ENCODE data around the gene DNAH14.
"Not testable (repeated sequence)": the region's sequence is repeated elsewhere in the genome, so short reads cannot be mapped to it uniquely, and the experiment has no call there.

Gene DNAH14

DNA sequence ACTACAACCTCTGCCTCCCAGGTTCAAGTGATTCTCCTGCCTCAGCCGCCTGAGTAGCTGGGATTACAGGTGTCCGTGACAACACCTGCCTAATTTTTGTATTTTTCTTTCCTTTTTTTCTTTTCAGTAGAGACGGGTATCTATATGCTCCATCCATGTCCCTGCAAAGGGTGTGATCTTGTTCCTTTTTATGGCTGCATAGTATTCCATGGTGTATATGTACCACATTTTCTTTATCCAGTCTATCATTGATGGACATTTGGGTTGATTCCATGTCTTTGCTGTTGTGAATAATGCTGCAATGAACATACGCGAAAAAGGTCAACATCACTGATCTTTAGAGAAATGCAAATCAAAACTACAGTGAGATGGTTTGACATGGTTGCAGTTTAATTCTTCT is 62.1 kb downstream of the DNAH14 start:
- not testable (repeated sequence) for DNase-seq (ENCODE audit: low read depth in 2 of 3, low spot score in 1 of 3)

DNA sequence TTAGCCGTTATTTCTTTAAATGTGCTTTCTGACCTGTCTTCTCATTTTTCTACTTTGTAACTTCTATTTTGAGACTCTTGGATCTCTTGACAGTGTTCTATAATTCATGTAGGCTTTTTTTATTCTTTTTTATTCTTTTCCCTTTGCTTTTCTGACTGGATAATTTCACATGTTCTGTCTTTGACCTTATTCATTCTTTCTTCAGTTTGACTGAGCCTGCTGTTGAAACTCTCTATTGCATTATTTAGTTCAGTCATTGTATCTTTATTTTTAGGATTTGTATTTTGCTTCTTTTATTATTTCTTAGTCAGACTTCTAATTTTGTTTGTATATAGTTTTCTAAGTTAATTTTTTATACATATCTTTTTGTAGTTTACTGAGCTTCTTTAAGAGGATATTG is 66.1 kb downstream of the DNAH14 start:
- DNase-seq (ENCODE audit: low read depth in 2 of 3, low spot score in 1 of 3), result no peak

DNA sequence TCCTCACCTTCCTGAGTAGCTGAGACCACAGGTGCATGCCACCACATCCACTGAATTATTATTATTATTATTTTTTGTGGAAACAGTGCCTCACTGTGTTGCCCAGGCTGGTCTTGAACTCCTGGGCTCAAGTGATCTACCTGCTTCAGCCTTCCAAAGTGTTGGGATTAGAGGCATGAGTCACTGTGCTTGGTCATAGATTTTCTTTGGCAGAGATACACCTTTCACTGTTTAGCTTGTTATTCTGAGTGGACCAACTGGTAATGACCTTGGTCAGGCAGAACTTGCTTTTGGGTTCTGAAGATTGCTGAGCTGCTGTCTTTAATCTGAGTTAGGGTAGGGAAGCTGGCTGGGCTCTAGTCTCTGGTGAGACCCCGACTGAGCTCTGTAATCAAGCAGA is 66.8 kb downstream of the DNAH14 start:
- DNase-seq (ENCODE audit: low read depth in 2 of 3, low spot score in 1 of 3), result no peak

DNA sequence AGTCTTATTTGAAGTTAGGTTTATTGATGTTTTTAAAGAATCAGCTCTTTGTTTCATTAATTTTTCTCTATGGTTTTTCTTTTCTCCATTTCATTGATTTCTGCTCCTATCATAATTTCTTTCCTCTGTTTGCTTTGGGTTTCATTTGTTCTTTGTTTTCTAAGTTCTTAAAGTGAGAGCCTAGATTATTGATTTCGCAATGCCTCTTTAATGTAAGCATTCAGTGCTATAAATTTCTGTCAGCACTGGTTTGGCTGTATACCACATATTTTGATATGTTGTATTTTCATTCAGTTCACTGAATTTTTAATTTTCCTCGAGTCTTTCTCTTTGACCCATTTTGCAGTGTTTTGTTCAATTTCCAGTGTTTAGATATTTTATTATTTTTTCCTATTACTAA is 68.7 kb downstream of the DNAH14 start:
- DNase-seq (ENCODE audit: low read depth in 2 of 3, low spot score in 1 of 3), result no peak

DNA sequence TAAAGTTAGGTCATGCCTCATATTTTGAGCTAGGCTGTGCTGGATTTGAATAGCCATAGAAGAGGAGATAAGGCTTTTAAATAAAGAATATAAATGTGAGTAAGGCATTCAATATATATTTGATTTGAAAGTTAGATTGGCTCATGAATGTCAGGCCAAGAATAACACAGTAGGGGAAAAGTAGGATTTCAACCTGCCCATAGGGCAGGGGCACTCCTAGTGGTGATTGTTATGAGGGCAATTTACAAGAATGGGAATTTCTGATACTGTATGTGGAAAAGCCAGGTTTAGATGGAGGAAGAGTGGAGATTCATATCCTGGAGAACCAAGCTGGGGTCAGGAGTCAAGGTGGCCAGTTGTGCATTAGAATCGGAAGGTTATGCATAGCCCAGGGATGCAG is 74.9 kb downstream of the DNAH14 start:
- no peak for DNase-seq (ENCODE audit: low read depth in 2 of 3, low spot score in 1 of 3)

DNA sequence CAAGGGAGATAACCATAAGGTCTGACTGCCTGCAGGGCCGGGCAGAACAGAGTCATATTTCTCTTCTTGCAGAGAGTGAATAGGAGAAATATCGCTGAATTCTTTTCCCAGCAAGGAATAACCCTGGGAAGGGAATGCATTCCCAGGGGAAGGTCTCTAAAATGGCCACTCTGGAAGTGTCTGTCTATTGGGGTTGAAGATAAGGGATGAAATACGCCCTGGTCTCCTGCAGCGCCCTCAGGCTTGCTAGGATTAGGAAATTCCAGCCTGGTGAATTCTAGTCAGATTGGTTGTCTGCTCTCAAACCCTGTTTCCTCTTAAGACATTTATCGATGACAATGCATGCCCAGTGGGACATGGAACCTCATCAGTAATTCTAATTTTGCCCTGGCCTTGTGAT is 76.9 kb downstream of the DNAH14 start:
- DNase-seq (ENCODE audit: low read depth in 2 of 3, low spot score in 1 of 3), result not testable (repeated sequence)

DNA sequence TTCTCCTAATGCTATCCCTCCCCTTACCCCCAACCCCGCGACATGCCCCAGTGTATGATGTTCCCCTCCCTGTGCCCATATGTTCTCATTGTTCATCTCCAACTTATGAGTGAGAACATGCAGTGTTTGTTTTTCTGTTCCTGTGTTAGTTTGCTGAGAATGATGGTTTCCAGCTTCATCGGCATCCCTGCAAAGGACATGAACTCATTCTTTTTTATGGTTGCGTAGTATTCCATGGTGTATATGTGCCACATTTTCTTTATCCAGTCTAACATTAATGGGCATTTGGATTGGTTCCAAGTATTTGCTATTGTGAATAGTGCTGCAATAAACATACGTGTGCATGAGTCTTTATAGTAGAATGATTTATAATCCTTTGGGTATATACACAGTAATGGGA is 78.6 kb downstream of the DNAH14 start:
- DNase-seq (ENCODE audit: low read depth in 2 of 3, low spot score in 1 of 3), result not testable (repeated sequence)

DNA sequence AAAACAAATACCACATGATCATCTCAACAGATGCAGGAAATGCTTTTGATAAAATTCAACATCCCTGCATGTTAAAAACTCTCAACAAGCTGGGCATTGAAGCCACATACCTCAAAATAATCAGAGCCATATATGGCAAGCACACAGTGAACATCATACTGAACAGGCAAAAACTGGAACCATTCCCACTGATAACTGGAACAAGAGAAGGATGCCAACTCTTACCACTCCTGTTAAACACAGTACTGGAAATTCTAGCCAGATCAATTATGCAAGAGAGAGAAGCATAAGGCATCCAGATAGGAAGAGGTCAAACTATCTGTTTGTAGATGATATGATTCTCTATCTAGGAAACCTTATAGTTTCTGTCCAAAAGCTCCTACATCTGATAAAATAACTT is 91.6 kb downstream of the DNAH14 start:
- DNase-seq (ENCODE audit: low read depth in 2 of 3, low spot score in 1 of 3), result no peak

DNA sequence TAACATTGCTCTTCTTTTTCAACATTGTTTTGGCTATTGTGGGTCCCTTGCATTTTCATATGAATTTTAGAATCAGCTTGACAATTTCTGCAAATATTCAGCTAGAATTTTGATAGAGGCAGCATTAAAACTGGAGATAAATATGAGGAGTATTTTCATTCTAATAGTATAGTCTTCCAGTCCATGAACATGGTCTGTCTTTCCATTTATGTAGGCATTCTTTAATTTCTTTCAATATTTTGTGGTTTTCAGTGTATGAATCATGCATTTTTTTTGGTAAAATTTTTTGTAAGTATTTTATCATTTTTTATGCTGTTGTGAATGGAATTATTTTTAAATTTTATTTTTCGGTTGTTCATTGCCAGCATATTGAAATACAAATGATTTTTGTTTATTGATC is 97.2 kb downstream of the DNAH14 start:
- DNase-seq (ENCODE audit: low read depth in 2 of 3, low spot score in 1 of 3), result no peak

DNA sequence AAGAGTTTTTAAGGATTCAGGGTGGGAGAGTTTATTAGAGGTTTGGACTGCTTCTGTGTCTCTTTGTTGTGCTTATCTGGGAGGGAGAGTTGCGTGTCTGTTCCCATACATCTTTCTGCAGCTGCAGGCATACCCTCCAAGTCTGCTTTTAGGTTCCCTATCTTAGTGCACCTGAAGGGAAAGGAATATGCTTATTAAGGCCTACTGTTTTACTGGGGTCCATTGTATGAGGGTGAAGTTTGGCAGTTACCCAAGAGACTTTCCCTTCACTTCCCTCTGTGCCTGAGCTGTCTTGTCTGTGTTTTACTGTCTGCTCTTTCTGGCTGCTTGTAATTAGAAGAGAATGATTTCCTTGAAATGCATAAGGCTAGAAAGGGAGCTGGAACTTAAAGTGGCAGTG is 107.0 kb downstream of the DNAH14 start:
- not testable (repeated sequence) for DNase-seq (ENCODE audit: low read depth in 2 of 3, low spot score in 1 of 3)

DNA sequence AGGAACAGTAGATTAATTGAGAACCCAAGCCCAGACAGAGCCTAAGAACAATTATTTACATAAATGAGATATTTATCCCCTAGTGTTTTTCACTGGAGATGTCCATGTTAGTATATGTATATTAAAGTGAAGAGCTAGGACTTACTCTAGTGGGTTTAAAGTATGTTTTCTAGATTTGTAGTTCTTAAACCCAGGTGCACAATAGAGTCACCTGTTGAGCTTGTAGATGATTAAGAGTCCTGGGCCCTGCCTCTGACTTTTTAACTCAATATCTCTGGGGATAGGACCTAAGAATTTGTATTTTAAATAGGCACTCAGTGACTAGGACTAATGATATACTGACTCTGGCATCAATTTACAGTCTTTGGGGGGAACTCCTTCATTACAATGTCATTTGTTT is 112.8 kb downstream of the DNAH14 start:
- no peak for DNase-seq (ENCODE audit: low read depth in 2 of 3, low spot score in 1 of 3)

DNA sequence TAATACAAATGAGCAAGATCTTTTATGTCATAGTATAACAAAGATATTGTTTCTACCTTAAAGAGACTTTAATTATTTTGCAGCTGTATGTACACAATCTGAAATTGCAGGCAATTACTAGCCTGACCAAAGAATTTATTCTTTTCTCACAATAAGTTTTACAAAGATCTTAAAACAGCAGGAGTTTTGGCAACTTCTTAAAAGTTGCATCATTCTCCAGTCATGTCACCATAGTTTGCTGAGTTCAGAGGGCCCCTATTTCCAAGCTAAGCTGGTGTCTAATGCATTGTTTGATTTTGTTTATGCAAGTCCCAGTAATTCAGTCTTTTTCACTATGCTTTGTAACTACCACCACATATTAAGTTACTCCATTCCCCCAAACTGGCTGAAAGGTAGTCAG is 114.8 kb downstream of the DNAH14 start:
- DNase-seq (ENCODE audit: low read depth in 2 of 3, low spot score in 1 of 3), result no peak

DNA sequence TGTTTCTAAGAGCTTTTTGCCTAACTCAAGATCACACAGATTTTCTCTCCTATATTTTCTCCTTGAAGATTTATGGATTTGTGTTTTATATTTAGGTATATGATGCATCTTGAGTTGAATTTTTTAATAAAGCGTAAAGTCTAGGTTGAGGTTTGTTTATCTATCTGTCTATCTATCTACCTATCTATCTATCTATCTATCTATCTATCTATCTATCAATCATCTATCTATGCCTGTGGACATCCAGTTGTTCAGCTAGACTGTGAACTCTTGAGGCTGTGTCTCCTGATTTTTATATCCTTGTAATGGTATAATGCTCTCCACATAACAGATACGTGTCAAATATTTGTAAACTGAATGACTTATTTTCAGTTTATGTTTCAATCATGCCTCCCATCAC is 120.1 kb downstream of the DNAH14 start:
- DNase-seq (ENCODE audit: low read depth in 2 of 3, low spot score in 1 of 3), result no peak

DNA sequence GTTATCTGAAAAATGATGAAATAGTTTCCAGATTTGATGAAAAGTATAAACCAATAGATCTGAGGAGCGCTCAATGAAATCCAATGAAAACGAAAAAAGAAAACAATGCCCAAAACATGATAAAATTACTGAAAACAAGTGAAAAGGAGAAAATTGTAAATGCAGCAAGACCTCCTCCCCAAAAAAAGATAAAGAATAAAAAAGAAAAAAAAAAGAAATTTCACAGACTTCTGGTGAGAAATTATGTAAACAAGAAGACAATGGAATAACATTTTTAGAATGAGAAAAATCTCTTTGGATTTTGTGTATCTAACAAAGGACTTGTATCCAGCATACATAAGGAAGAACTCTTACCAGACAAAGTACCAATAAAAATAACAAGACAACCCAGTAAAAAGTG is 134.2 kb downstream of the DNAH14 start:
- DNase-seq (ENCODE audit: low read depth in 2 of 3, low spot score in 1 of 3), result no peak

DNA sequence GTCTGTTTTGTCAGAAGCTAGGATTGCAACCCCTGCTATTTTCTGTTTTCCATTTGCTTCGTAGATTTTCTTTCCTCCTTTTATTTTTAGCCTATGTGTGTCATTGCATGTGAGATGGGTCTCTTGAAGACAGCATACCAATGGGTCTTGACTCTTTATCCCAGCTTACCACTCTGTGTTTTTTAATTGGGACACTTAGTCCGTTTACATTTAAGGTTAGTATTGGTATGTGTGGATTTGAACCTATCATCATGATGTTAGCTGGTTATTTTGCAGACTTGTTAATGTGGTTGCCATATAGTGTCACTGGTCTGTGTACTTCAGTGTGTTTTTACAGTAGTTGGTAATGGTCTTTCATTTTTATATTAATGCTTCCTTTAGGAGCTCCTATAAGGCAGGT is 141.5 kb downstream of the DNAH14 start:
- no peak for DNase-seq (ENCODE audit: low read depth in 2 of 3, low spot score in 1 of 3)

DNA sequence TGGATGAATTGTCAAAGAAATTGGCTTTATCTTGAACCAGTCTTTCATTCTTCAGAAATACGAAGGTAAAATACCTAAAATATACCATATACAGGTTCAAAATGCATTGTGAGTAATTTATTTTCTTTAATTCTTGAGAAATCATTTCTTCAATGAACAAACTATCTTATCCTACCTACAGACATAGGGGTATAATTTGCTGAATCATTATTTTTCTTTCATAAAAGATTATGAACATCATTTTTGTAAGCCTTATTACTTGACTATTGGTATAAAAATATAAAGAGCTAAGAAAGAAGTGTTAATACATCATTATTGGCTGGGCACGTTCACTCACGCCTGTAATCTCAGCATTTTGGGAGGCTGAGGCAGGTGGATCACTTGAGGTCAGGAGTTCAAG is 167.7 kb downstream of the DNAH14 start:
- no peak for DNase-seq (ENCODE audit: low read depth in 2 of 3, low spot score in 1 of 3)

DNA sequence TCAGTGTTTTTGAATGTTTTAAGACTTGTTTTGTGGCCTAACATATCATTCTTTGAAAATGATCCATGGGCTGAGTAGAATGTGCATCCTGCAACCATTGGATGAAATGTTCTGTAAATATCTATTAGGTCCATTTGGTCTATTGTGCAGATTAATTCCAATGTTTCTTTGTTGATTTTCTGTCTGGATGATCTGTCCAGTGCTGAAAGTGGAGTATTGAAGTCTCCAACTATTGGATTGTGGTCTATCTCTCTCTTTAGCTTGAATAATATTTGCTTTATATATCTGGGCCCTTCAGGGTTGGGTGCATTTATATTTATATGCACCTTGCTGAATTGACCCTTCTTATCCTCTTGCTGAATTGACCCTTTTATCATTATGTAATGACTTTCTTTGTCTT is 181.5 kb downstream of the DNAH14 start:
- DNase-seq (ENCODE audit: low read depth in 2 of 3, low spot score in 1 of 3), result no peak

DNA sequence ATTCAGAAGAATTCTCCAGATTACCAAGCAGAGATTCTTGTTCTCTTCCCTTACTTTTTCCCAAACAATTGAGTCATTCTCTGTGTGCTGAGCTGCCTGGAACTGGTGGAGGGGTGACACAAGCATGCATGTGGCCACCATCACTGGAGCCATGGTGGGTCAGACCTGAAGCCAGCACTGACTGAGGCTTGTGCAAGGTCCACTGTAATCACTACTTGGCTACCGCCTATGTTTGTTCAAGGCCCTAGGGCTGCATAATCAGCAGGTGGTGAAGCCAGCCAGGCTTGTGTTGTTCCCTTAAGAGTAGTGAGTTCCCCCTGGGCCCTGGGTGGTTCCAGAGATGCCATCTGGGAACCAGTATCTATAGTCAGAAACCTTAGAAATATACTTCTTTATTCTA is 183.8 kb downstream of the DNAH14 start:
- no peak for DNase-seq (ENCODE audit: low read depth in 2 of 3, low spot score in 1 of 3)

DNA sequence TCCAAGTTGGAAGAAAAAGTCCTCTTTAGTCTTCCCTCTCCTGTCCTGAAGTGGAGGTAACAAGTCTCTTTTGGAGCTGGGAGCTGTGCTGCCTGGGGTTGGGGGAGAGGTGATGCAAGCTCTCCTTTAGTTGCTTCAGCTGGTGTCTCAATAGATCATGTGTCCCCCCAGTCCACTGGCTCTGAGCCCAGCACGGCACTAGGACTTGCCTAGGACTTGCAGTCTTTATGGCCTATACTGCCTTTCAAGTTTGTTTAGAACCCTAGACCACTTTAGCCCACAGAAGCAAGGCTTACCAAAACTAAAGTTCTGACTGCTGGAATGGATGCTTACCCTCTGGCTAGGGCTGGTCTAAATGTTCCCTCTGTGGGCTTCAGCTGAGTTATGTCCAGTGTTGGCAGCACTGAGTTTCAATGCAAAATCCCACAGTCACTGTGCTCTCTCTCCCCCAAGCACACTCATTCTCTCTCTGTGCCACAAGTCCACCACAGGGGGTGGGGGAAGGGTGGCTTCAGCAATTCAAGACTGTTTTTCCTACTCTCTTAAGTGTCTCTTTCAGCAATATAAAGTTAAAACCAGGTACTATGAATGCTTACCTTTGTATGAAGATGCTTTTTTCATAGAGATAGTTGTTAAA is 185.0 kb downstream of the DNAH14 start:
- no peak for DNase-seq (ENCODE audit: low read depth in 2 of 3, low spot score in 1 of 3)

DNA sequence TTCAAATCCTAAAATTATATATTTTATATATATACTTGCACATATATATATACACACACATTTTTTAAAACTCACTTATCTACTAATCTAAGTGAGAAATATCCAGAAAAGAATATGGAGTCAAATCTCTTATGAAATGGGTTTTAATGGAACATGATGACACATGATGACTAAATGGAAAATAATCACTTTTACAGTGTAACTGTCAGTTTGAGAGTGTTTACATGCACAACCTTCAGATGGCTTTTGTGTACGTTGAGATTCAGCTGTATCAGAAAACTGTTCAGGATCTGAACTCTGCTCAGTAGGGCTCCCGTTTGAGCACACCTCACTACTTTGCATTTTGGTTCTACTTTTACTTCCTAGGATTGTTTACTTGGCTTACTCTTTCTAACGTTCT is 189.8 kb downstream of the DNAH14 start:
- DNase-seq (ENCODE audit: low read depth in 2 of 3, low spot score in 1 of 3), result no peak

DNA sequence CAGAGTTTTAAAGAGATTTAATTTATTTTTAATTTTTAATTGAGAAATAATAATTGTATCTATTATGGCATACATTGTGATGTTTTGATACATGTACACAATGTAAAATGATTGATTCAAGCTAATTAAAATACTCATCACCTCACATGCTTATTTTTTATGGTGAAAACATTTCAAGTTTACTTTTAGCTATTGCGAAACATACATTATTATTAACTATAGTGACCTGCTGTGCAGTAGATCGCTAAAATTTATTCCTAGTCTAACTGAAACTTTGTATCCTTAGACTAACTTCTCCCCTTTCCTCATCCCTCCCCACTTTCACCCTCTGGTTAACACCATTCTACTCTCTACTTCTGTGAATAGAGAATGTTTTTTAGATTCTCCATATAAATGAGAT is 191.6 kb downstream of the DNAH14 start:
- no peak for DNase-seq (ENCODE audit: low read depth in 2 of 3, low spot score in 1 of 3)

DNA sequence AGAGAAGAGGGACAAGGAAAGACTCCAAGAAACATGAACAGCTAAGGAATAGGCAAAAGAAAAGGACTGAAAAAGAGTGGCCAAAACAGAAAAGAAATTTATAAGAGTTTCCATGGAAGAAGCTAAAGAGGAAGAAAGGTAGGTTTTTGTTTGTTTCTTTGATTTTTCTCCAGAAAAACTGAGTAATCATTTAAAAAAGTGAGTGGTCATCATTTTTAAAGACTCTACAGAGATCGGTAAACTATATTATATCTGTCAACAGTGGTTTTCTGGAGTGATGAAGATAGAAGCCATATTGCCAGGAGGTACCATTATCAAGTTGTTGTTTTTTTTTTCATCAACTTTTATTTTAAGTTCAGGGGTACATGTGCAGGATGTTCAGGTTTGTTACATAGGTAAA is 202.4 kb downstream of the DNAH14 start:
- DNase-seq (ENCODE audit: low read depth in 2 of 3, low spot score in 1 of 3), result no peak

DNA sequence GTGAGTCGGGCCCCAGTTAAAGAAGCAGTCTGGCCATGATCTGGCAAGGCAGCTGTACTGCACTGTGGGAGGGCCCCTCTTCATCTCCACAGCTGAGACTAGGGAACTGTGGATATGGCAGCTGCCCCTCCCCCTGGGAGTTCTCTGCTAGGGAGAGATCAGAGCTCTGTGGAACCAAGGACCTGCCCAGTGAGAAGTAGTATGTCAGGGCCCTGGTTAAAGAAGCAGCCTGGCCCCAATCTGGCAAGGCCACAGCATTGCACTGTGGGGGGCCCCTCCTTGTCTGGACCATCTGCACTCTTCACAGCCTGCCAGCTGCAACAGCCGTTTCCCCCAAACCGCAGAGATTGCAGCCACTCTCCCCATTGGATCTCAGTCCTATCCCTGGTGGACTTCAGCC is 208.5 kb downstream of the DNAH14 start:
- no peak for DNase-seq (ENCODE audit: low read depth in 2 of 3, low spot score in 1 of 3)

DNA sequence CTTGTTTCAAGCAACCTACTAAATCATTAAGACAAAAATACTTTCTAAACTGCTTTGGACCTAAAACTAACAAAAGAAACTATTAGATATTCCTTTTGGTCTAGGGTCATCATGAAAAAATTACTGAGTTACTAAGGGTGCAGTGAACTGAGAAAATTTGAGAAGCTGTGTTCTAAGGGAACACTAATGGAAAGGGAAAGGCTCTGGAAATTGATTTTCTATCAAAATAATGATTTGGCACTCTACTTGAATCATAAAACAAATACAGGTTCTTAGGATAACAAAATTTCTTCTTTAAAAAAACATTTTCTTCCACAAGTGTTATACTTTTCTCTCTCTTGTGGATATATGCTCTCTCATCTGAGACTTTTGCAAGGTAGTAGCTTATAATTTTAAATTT is 213.5 kb downstream of the DNAH14 start:
- no peak for DNase-seq (ENCODE audit: low read depth in 2 of 3, low spot score in 1 of 3)
